OCI-LY1 (cell line): Measurements from ENCODE around the gene POP7.

Experiments
- H2AFZ ChIP-seq: fragments of 200-600 bp; sonication (generic), shearing (Covaris generic); 2 replicates; pipeline ENCODE4 v1.6.0; 2014; ENCODE audit warnings: antibody characterized with exemption, mild to moderate bottlenecking, low read length
- H3F3A ChIP-seq: fragments of 200-600 bp; sonication (generic), shearing (Covaris generic); 2 replicates; pipeline ENCODE4 v1.6.0; 2014; ENCODE audit warnings: mild to moderate bottlenecking, antibody characterized with exemption, low read length, moderate library complexity; ENCODE audit not compliant: insufficient read depth
- H3K27ac ChIP-seq: fragments of 200-600 bp; sonication (generic); 2 replicates; pipeline ENCODE4 v1.5.1; 2014; ENCODE audit warnings: low read length, mixed run types, mild to moderate bottlenecking, low read depth; ENCODE audit not compliant: poor library complexity, severe bottlenecking
- H3K27me3 ChIP-seq: fragments of 200-600 bp; sonication (generic); 2 replicates; pipeline ENCODE4 v1.6.0; 2014; ENCODE audit warnings: antibody characterized with exemption, mild to moderate bottlenecking, low read length, moderate library complexity; ENCODE audit not compliant: insufficient read depth
- H3K36me3 ChIP-seq: fragments of 200-600 bp; sonication (generic); 2 replicates; pipeline ENCODE4 v1.6.1; 2014; ENCODE audit warnings: mild to moderate bottlenecking, antibody characterized with exemption, low read length, moderate library complexity, mixed read lengths; ENCODE audit not compliant: insufficient read depth
- H3K4me1 ChIP-seq: fragments of 200-600 bp; sonication (generic); 2 replicates; pipeline ENCODE4 v1.5.1; 2014; ENCODE audit warnings: mild to moderate bottlenecking, low read length, moderate library complexity; ENCODE audit not compliant: insufficient read depth, severe bottlenecking
- H3K4me2 ChIP-seq: fragments of 200-600 bp; sonication (generic), shearing (Covaris generic); 2 replicates; pipeline ENCODE4 v1.6.1; 2014; ENCODE audit warnings: low read length
- H3K4me3 ChIP-seq: fragments of 200-600 bp; sonication (generic); 2 replicates; pipeline ENCODE4 v1.5.1; 2014; ENCODE audit warnings: low read length, low read depth, mild to moderate bottlenecking, mixed read lengths; ENCODE audit not compliant: poor library complexity, severe bottlenecking
- H3K79me2 ChIP-seq: fragments of 200-600 bp; shearing (Covaris generic); 2 replicates; pipeline ENCODE4 v1.6.1; 2016; ENCODE audit warnings: mixed run types, low read length, mixed read lengths; ENCODE audit not compliant: insufficient read depth
- H3K9ac ChIP-seq: fragments of 200-600 bp; sonication (generic), shearing (Covaris generic); 2 replicates; pipeline ENCODE4 v1.6.1; 2014; ENCODE audit warnings: mild to moderate bottlenecking, low read length, mixed read lengths
- H3K9me2 ChIP-seq: fragments of 200-600 bp; sonication (generic), shearing (Covaris generic); 2 replicates; pipeline ENCODE4 v1.6.1; 2014; ENCODE audit warnings: low read depth, mild to moderate bottlenecking, low read length, mixed read lengths
- H3K9me3 ChIP-seq: fragments of 200-600 bp; shearing (Covaris generic); 2 replicates; pipeline ENCODE4 v1.6.1; 2014; ENCODE audit warnings: low read length, mixed read lengths
- H4K20me1 ChIP-seq: fragments of 200-600 bp; sonication (generic), shearing (Covaris generic); 2 replicates; pipeline ENCODE4 v1.6.0; 2016; ENCODE audit warnings: mild to moderate bottlenecking, low read length; ENCODE audit not compliant: insufficient read depth
- EZH2 ChIP-seq: fragments of 200-600 bp; sonication (generic), shearing (Covaris generic); IDR thresholded peaks from 2 replicates; pipeline ENCODE4 v1.8.0; 2017; ENCODE audit warnings: borderline replicate concordance, mixed run types, mild to moderate bottlenecking, antibody characterized with exemption, low read length, moderate library complexity, mixed read lengths
- TF ChIP-seq, protein P1 (sequence below): fragments of 200-600 bp; sonication (generic), shearing (Covaris generic); IDR thresholded peaks from 2 replicates; pipeline ENCODE4 v1.5.1; 2017; ENCODE audit warnings: mild to moderate bottlenecking, antibody characterized with exemption, low read length, moderate library complexity, mixed read lengths

Gene POP7

DNA sequence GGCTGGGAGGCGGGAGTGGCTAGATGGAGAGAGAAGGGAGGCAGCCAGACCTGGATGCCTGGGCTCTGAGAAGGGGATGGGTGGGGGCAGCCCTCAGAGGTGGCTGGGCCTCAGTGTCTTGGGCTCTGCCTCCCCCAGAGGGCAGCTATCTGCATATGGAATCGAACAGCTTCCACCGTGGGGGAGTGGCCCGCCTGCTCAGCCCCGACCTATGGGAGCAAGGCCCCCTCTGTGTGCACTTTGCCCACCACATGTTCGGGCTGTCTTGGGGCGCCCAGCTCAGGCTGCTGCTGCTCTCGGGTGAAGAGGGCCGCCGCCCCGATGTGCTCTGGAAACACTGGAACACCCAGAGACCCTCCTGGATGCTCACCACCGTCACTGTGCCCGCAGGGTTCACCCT, 30.8 kb downstream of the POP7 start:
- Histone ChIP-seq H3K4me2 (no peak overlapping the region), H4K20me1 (no peaks in the 10 kb centered on the region)
- TF ChIP-seq, protein P1, sequence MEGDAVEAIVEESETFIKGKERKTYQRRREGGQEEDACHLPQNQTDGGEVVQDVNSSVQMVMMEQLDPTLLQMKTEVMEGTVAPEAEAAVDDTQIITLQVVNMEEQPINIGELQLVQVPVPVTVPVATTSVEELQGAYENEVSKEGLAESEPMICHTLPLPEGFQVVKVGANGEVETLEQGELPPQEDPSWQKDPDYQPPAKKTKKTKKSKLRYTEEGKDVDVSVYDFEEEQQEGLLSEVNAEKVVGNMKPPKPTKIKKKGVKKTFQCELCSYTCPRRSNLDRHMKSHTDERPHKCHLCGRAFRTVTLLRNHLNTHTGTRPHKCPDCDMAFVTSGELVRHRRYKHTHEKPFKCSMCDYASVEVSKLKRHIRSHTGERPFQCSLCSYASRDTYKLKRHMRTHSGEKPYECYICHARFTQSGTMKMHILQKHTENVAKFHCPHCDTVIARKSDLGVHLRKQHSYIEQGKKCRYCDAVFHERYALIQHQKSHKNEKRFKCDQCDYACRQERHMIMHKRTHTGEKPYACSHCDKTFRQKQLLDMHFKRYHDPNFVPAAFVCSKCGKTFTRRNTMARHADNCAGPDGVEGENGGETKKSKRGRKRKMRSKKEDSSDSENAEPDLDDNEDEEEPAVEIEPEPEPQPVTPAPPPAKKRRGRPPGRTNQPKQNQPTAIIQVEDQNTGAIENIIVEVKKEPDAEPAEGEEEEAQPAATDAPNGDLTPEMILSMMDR: no peak
- TF ChIP-seq EZH2: no peak

DNA sequence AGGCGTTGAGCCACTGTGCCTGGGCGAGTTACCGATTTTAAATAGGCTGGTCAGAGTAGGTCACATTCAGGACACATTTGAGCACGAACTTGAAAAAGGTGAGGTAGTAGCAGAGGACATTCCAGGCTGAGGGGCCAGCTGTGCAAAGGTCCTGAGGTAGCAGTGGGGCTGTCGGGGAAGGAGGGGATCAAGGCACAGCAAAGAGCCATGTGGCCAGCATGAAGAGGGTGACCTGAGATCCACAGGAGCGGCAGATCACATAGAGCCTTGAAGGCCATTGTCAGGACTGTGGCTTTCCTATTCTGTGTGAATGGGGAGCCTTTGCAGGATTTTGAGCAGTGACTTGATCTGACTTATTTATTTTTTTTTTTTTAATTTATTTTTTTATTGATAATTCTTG, 34.0 kb downstream of the POP7 start:
- Histone ChIP-seq H3K27me3 (peaks cover 4% of the 10 kb centered on the region; the same call in 1 of the 2 replicates), H3K27ac (no peak overlapping the region), H3K4me1 (no peaks in the 10 kb centered on the region), H3K9me3 (no peaks in the 10 kb centered on the region), H4K20me1 (no peaks in the 10 kb centered on the region), H2AFZ (no peak overlapping the region), H3K4me2 (no peak overlapping the region), H3K79me2 (no peaks in the 10 kb centered on the region), H3F3A (no peaks in the 10 kb centered on the region), H3K9me2 (no peaks in the 10 kb centered on the region), H3K9ac (no peak overlapping the region), H3K36me3 (no peaks in the 10 kb centered on the region), H3K4me3 (no peak overlapping the region)
- TF ChIP-seq, protein P1: no peak
- no peak for TF ChIP-seq EZH2

More for the DNA sequence above, 30.8 kb downstream of the POP7 start:
- H3K9me2 ChIP-seq: no peaks in the 10 kb centered on the region
- no peaks in the 10 kb centered on the region for H3K4me1 ChIP-seq
- H3K27ac ChIP-seq: no peak overlapping the region
- H3K36me3 ChIP-seq: no peaks in the 10 kb centered on the region
- no peak overlapping the region for H3K9ac ChIP-seq
- H3F3A ChIP-seq: no peaks in the 10 kb centered on the region
- no peak overlapping the region for H3K4me3 ChIP-seq
- no peaks in the 10 kb centered on the region for H3K27me3 ChIP-seq
- H3K79me2 ChIP-seq: no peaks in the 10 kb centered on the region
- H2AFZ ChIP-seq: no peak overlapping the region
- no peaks in the 10 kb centered on the region for H3K9me3 ChIP-seq

DNA sequence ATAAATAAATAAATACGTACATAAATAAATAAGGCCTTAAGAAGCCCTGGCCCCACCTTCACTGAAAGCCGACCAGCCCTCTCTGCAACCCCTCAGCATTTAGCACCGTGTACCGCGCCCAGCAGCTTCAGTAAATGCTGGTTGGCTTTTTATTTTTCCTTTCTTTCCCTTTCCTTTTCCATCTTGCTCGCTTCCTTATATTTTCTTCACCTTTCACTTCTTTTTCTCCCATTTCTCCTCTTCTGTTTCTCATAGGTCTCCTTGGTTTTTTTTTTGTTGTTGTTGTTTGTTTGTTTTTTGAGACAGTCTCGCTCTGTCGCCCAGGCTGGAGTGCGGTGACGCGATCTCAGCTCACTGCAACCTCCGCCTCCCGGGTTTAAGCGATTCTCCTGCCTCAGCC, 38.7 kb downstream of the POP7 start:
- Histone ChIP-seq H4K20me1 (no peaks in the 10 kb centered on the region), H3K4me2 (no peak overlapping the region), H3K9me3 (no peaks in the 10 kb centered on the region), H3K79me2 (no peaks in the 10 kb centered on the region), H3K9ac (no peak overlapping the region), H3K4me3 (no peak overlapping the region), H2AFZ (no peak overlapping the region), H3K9me2 (no peaks in the 10 kb centered on the region), H3K27ac (no peak overlapping the region), H3K27me3 (peaks cover 9% of the 10 kb centered on the region; the same call in 1 of the 2 replicates), H3F3A (no peaks in the 10 kb centered on the region), H3K4me1 (no peaks in the 10 kb centered on the region), H3K36me3 (no peaks in the 10 kb centered on the region)
- TF ChIP-seq, protein P1: no peak
- no peak for TF ChIP-seq EZH2
